Measurements from ENCODE around the gene ZBTB18. TPM values are rescaled to one million over a fixed set of nuclear protein-coding genes. Genes with fewer than 3 reads are reported as not detected.

ZBTB18 gene
- total RNA-seq, 1 experiment from 2014 or later: 8.8 TPM

- Histone ChIP-seq H3K4me3 (ENCODE audit: low read depth, low read length) (no peak overlapping the region), H3K27me3 (replicated peaks; ENCODE audit: control insufficient read depth, insufficient read depth, low read length) (no peaks in the 10 kb centered on the region; the same call in 1 of the 2 replicates), H3K4me1 (no peaks in the 10 kb centered on the region), H3K9me3 (no peaks in the 10 kb centered on the region), H3K36me3 (ENCODE audit: control insufficient read depth, insufficient read depth, low read length) (no peaks in the 10 kb centered on the region)
- Mint-ChIP-seq H3K27me3 (ENCODE audit: insufficient read depth, unreplicated experiment) (no peaks in the 10 kb centered on the region), H3K4me3 (ENCODE audit: unreplicated experiment) (no peak overlapping the region), H3K36me3 (ENCODE audit: insufficient read depth, unreplicated experiment) (no peaks in the 10 kb centered on the region), H3K4me1 (ENCODE audit: low read depth, unreplicated experiment) (peaks cover 7% of the 10 kb centered on the region), H3K27ac (ENCODE audit: unreplicated experiment) (no peak overlapping the region), H3K9me3 (ENCODE audit: unreplicated experiment) (peaks cover 9% of the 10 kb centered on the region)
- BruUV-seq (replicated peaks): no TSS peak
- no peak for TF ChIP-seq CTCF (IDR thresholded peaks at IDR 0.05; ENCODE audit: insufficient read depth in 1 of 2, low read depth in 1 of 2, low read length in 1 of 2, severe bottlenecking in 1 of 2, unreplicated experiment in 1 of 2)
- CTCF ChIA-PET: no interaction called here
- POLR2A ChIA-PET: no interaction called here
- intact Hi-C loops (cut with micrococcal nuclease; ENCODE audit: unreplicated experiment): no loop called here
- DNase-seq: no peak
Observed at GRCh38 chr1:244021427-244021826, 29.7 kb upstream of the ZBTB18 start.

GRCh38 chr1:244022311-244022710 is 28.8 kb upstream of the ZBTB18 start:
- no peak overlapping the region for H3K27ac Mint-ChIP-seq (ENCODE audit: unreplicated experiment)
- no peak for DNase-seq
- peaks cover 7% of the 10 kb centered on the region for H3K4me1 Mint-ChIP-seq (ENCODE audit: low read depth, unreplicated experiment)
- CTCF ChIA-PET: no interaction called here
- H3K4me3 Mint-ChIP-seq (ENCODE audit: unreplicated experiment): no peak overlapping the region
- H3K27me3 ChIP-seq (replicated peaks; ENCODE audit: control insufficient read depth, insufficient read depth, low read length): no peaks in the 10 kb centered on the region; the same call in 1 of the 2 replicates
- no TSS peak for BruUV-seq (replicated peaks)
- no peaks in the 10 kb centered on the region for H3K36me3 ChIP-seq (ENCODE audit: control insufficient read depth, insufficient read depth, low read length)
- peaks cover 9% of the 10 kb centered on the region for H3K9me3 Mint-ChIP-seq (ENCODE audit: unreplicated experiment)
- H3K27me3 Mint-ChIP-seq (ENCODE audit: insufficient read depth, unreplicated experiment): peaks cover 3% of the 10 kb centered on the region
- no peak overlapping the region for H3K4me3 ChIP-seq (ENCODE audit: low read depth, low read length)
- TF ChIP-seq CTCF (IDR thresholded peaks at IDR 0.05; ENCODE audit: insufficient read depth in 1 of 2, low read depth in 1 of 2, low read length in 1 of 2, severe bottlenecking in 1 of 2, unreplicated experiment in 1 of 2): no peak
- H3K9me3 ChIP-seq: no peaks in the 10 kb centered on the region
- POLR2A ChIA-PET: no interaction called here
- intact Hi-C loops (cut with micrococcal nuclease; ENCODE audit: unreplicated experiment): no loop called here
- H3K36me3 Mint-ChIP-seq (ENCODE audit: insufficient read depth, unreplicated experiment): no peaks in the 10 kb centered on the region
- no peaks in the 10 kb centered on the region for H3K4me1 ChIP-seq

DNA sequence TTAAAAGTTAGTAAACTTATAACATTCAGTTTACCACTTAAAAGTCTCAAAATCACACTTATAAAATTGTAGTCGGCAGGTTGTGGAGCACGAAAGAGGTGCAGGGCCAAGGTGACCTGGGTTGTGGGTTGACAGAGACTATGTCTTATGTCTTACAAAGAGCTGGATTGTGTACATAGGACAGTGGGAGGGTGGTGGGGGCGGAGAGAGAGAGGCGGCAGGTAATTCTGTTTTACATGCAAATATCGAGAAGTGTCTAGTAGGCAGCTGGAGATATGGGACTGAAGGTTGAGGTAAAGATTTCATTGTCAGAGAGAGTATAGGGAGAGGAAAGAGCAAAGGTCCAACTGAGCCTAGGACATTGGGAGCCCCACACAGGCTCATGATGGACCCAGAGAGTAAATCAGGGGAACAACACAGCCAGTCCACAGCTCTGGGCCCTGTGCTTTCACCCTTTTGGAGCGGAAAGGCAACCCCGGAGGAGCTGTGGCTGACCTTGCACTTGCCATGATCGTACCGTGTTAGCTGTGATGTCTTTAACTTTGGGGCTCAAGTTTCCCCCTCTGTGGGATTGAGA is 28.1 kb upstream of the ZBTB18 start:
- H3K27me3 Mint-ChIP-seq (ENCODE audit: insufficient read depth, unreplicated experiment): peaks cover 6% of the 10 kb centered on the region
- ChIA-PET POLR2A (interaction anchor here (1.1 kb wide), 1 partner anchor 25 kb away, joined by 3 read pairs; no protein-coding TSS in a partner anchor), CTCF (no interaction called here)
- no peak overlapping the region for H3K4me3 Mint-ChIP-seq (ENCODE audit: unreplicated experiment)
- no peaks in the 10 kb centered on the region for H3K36me3 Mint-ChIP-seq (ENCODE audit: insufficient read depth, unreplicated experiment)
- H3K27ac Mint-ChIP-seq (ENCODE audit: unreplicated experiment): no peak overlapping the region
- peaks cover 7% of the 10 kb centered on the region for H3K4me1 Mint-ChIP-seq (ENCODE audit: low read depth, unreplicated experiment)
- no peak for DNase-seq
- intact Hi-C loops (cut with micrococcal nuclease; ENCODE audit: unreplicated experiment): no loop called here
- Histone ChIP-seq H3K36me3 (ENCODE audit: control insufficient read depth, insufficient read depth, low read length) (no peaks in the 10 kb centered on the region), H3K4me1 (no peaks in the 10 kb centered on the region), H3K4me3 (ENCODE audit: low read depth, low read length) (no peak overlapping the region), H3K27me3 (replicated peaks; ENCODE audit: control insufficient read depth, insufficient read depth, low read length) (no peaks in the 10 kb centered on the region; the same call in 1 of the 2 replicates), H3K9me3 (no peaks in the 10 kb centered on the region)
- peaks cover 9% of the 10 kb centered on the region for H3K9me3 Mint-ChIP-seq (ENCODE audit: unreplicated experiment)
- no TSS peak for BruUV-seq (replicated peaks)
- no peak for TF ChIP-seq CTCF (IDR thresholded peaks at IDR 0.05; ENCODE audit: insufficient read depth in 1 of 2, low read depth in 1 of 2, low read length in 1 of 2, severe bottlenecking in 1 of 2, unreplicated experiment in 1 of 2)

Measured in Caco-2 (cell line).